Ascending aorta (tissue), 2 donors: ENCODE data around the gene PDLIM5. TPM values are rescaled to one million over a fixed set of nuclear protein-coding genes. Genes with fewer than 3 reads are reported as not detected.
"Not testable (repeated sequence)": the region's sequence is repeated elsewhere in the genome, so short reads cannot be mapped to it uniquely, and the experiment has no call there.

Source experiments
- DNase-seq, 2 donors: peaks; one replicate each; pipeline ENCODE4 v3.0.0-alpha.2; 2019; ENCODE audit warnings: low spot score in 2 of 2
- H3K27ac ChIP-seq, 2 donors: fragments of 200-600 bp; sonication (generic); one replicate each; pipeline ENCODE4 v1.5.1; 2016 to 2017; ENCODE audit warnings: mild to moderate bottlenecking in 1 of 2
- H3K27me3 ChIP-seq: fragments of 200-600 bp; sonication (generic); one replicate; pipeline ENCODE4 v1.5.1; 2017
- H3K36me3 ChIP-seq, 2 donors: fragments of 200-600 bp; sonication (generic); one replicate each; pipeline ENCODE4 v1.5.1; 2016
- H3K4me1 ChIP-seq, 2 donors: fragments of 200-600 bp; sonication (generic); one replicate each; pipeline ENCODE4 v1.5.1; 2016 to 2017; ENCODE audit warnings: mild to moderate bottlenecking in 1 of 2
- H3K4me3 ChIP-seq, 2 donors: fragments of 200-600 bp; sonication (generic); one replicate each; pipeline ENCODE4 v1.5.1; 2016 to 2017; ENCODE audit warnings: mild to moderate bottlenecking in 1 of 2
- H3K9me3 ChIP-seq, 2 donors: fragments of 200-600 bp; sonication (generic); one replicate each; pipeline ENCODE4 v1.5.1; 2016
- intact Hi-C: fragments of 100-400 bp; cut with DNase I; formaldehyde crosslinking; loops from one replicate; pipeline ENCODE4 v1.15.1; 2023
- total RNA-seq: library from RNA; depleted of rRNA; stranded (reverse); fragments of >200 nt; gene quantifications from one replicate; pipeline ENCODE4 v1.1.0, GENCODE V29; 2016
- TF ChIP-seq, protein P1 (sequence below), 3 experiments: fragments of 200-600 bp in 2 of 3; fragments of 450-650 bp in 1 of 3; sonication (generic) in 2 of 3; IDR thresholded peaks; one replicate each; pipeline ENCODE4 v1.5.1; 2016 to 2019; ENCODE audit warnings: antibody characterized with exemption in 3 of 3, mild to moderate bottlenecking in 1 of 3, moderate library complexity in 1 of 3

PDLIM5 gene
- total RNA-seq, 1 donor from 2014 or later, result 103 TPM

DNA sequence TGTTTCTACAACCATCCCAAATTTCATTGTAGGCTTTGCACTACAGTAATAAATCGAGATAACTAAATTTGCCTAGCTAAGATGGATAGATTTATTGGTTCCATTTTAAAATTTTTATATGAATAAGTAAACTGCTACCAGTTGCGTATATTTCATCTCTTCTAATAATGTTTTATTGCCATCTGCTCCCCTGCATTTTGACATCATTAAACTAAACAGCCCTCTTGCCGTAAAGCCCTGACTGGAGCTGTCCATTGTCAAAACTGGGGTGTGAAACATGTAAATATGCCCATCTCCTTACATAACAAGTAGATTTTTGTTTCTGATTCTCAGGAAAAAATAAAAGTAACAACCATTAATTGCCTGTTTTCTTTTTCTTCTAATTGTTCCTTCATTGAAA, 175.2 kb downstream of the PDLIM5 start:
- no peak for DNase-seq
- Histone ChIP-seq H3K36me3 (peaks cover 5 to 24% of the 10 kb centered on the region in 2 donors), H3K4me3 (no peak overlapping the region), H3K9me3 (no peaks in the 10 kb centered on the region), H3K4me1 (peaks cover 0 to 2% of the 10 kb centered on the region in 2 donors), H3K27ac (no peak overlapping the region), H3K27me3 (no peaks in the 10 kb centered on the region)
- TF ChIP-seq, protein P1, sequence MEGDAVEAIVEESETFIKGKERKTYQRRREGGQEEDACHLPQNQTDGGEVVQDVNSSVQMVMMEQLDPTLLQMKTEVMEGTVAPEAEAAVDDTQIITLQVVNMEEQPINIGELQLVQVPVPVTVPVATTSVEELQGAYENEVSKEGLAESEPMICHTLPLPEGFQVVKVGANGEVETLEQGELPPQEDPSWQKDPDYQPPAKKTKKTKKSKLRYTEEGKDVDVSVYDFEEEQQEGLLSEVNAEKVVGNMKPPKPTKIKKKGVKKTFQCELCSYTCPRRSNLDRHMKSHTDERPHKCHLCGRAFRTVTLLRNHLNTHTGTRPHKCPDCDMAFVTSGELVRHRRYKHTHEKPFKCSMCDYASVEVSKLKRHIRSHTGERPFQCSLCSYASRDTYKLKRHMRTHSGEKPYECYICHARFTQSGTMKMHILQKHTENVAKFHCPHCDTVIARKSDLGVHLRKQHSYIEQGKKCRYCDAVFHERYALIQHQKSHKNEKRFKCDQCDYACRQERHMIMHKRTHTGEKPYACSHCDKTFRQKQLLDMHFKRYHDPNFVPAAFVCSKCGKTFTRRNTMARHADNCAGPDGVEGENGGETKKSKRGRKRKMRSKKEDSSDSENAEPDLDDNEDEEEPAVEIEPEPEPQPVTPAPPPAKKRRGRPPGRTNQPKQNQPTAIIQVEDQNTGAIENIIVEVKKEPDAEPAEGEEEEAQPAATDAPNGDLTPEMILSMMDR (IDR thresholded peaks at IDR 0.05), result no peak
- intact Hi-C loops, result no loop called here

DNA sequence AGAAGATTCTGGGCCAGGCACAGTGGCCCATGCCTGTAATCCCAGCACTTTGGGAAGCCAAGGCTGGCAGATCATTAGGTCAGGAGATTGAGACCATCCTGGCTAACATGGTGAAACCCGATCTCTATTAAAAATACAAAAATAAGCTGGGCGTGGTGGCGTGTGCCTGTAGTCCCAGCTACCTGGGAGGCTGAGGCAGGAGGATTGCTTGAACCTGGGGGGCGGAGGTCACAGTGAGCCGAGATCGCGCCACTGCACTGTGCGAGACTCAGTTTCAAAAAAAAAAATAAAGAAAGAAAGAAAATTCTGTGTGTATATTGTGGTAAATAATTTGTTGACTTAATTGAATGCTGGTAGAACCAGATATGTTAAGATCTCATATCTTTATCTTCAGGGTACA, 177.3 kb downstream of the PDLIM5 start:
- H3K27ac ChIP-seq, H3K9me3 ChIP-seq, DNase-seq, intact Hi-C loops, H3K4me1 ChIP-seq, H3K27me3 ChIP-seq, H3K4me3 ChIP-seq: not testable (repeated sequence)
- peaks cover 5 to 18% of the 10 kb centered on the region in 2 donors for H3K36me3 ChIP-seq

DNA sequence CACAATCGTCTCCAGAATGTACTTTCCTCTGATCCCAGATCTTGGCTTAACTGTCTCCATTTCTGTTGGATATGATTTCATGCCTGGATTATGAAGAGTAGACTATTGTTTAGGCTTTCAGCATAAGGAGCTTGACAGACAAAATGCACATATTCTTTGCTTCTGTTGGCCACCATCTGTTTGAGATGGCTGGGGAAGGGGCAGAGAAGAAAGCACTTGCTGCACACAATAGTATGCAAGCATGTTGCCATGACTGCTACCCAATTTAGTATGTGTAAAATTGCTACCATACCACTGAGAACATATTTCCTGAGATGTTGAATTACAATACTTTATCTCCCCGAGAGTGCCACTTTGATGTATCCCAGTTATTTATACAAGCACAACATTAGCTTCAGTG, 178.1 kb downstream of the PDLIM5 start:
- no peak for DNase-seq
- peaks cover 2 to 15% of the 10 kb centered on the region in 2 donors for H3K36me3 ChIP-seq
- TF ChIP-seq, protein P1 (IDR thresholded peaks at IDR 0.05), result no peak
- no peaks in the 10 kb centered on the region for H3K27me3 ChIP-seq
- H3K27ac ChIP-seq, result no peak overlapping the region
- no peaks in the 10 kb centered on the region for H3K4me1 ChIP-seq
- intact Hi-C loops, result no loop called here
- no peaks in the 10 kb centered on the region for H3K9me3 ChIP-seq
- no peak overlapping the region for H3K4me3 ChIP-seq

DNA sequence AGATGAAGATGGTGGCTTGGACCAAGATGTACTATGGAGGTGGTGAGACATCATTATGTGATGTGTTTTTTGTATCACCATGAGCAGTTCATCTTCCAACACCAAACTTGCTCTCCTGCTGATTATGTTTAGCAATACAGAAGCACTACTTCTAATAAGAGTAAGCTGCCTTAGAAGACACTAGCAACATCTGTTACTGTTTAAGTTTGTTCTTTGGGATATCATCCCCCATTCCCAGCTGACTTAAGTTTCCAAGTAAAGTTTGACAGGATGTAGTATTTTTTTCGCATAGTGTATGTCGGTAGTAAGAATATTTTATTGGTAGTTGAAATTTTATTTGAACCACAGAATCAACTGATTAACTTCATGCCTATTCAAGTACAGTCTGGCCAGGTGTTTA, 182.5 kb downstream of the PDLIM5 start:
- peaks cover 0 to 16% of the 10 kb centered on the region in 2 donors for H3K36me3 ChIP-seq
- TF ChIP-seq, protein P1 (IDR thresholded peaks at IDR 0.05), result no peak
- intact Hi-C loops, result no loop called here
- no peak overlapping the region for H3K27ac ChIP-seq
- H3K4me1 ChIP-seq, result no peaks in the 10 kb centered on the region
- H3K4me3 ChIP-seq, result no peak overlapping the region
- no peak for DNase-seq
- H3K9me3 ChIP-seq, result no peaks in the 10 kb centered on the region
- no peaks in the 10 kb centered on the region for H3K27me3 ChIP-seq

DNA sequence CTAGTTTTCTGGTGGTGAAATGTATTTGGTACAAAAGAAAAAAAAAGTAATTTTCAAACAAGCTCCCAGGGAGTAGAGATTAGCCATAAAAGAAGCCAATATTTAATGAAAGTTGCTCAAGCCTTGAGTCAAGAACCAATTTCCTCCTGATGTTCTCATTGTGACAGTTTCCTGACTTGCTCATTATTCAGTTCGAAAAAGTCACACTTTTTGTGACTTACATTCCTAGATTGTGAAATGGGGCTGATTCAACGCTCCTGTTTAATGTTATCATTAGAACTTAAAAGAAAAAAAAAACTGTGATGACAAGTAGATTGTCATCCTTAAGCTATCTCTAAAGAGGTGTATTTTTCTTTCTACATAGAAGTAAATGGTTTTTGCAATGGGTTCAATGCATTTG, 183.4 kb downstream of the PDLIM5 start:
- TF ChIP-seq, protein P1 (IDR thresholded peaks at IDR 0.05), result no peak
- no peak overlapping the region for H3K4me3 ChIP-seq
- DNase-seq, result no peak
- H3K9me3 ChIP-seq, result no peaks in the 10 kb centered on the region
- H3K36me3 ChIP-seq, result peaks cover 2 to 24% of the 10 kb centered on the region in 2 donors
- no peak overlapping the region for H3K27ac ChIP-seq
- intact Hi-C loops, result no loop called here
- no peaks in the 10 kb centered on the region for H3K4me1 ChIP-seq
- no peaks in the 10 kb centered on the region for H3K27me3 ChIP-seq

DNA sequence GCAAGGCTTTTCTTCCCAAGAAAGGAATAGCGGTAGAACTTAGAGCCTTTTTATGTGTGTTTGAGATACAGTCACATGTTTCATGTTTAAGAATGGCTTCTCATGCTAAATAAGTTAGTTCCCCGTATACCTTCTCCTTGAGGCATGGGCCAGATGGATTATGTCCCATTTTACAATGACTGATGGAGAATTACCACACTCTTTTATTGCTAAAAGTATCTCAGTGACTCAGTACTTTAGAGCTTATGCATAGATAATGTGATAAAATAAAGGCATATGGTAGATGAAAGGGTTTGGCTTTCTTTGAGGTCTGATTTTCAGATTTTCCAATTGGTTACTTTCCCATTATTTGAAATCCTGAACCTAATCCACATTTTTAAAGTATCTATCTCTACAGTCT, 184.3 kb downstream of the PDLIM5 start:
- TF ChIP-seq, protein P1 (IDR thresholded peaks at IDR 0.05), result no peak
- H3K27me3 ChIP-seq, result no peaks in the 10 kb centered on the region
- H3K4me3 ChIP-seq, result no peak overlapping the region
- intact Hi-C loops, result no loop called here
- H3K9me3 ChIP-seq, result no peaks in the 10 kb centered on the region
- DNase-seq, result no peak
- peak overlapping the region; percentile 5 to 7 for H3K27ac ChIP-seq
- no peaks in the 10 kb centered on the region for H3K4me1 ChIP-seq
- peaks cover 10 to 33% of the 10 kb centered on the region in 2 donors for H3K36me3 ChIP-seq
